K562 (cell line): Measurements from ENCODE around the gene CCDC178. TPM values are rescaled to one million over a fixed set of nuclear protein-coding genes. Genes with fewer than 3 reads are reported as not detected.

Experiments
- ATAC-seq: fragments of 200-7000 bp; cut with Tn5 transposase; 3 replicates; pipeline ENCODE4 v1.9.1; 2020; ENCODE audit warnings: moderate library complexity
- BruUV-seq: library from RNA; stranded (reverse); fragments of 400-500 nt; replicated peaks from 2 replicates; lab custom pipeline; 2021; lab: Mats Ljungman, UMichigan
- CTCF ChIA-PET: fragments of 300-600 bp; formaldehyde crosslinking; extraction: SDS; loops from one replicate; lab custom pipeline; 2021; ENCODE audit warnings: low intra/inter-chr PET ratio; lab: Yijun Ruan, JAX
- POLR2A ChIA-PET: fragments of 300-600, 350-650 bp; sonication (Branson Sonifier 250); formaldehyde crosslinking; extraction: SDS; loops from one replicate; lab custom pipeline; 2021; ENCODE audit warnings: antibody characterized with exemption, inconsistent platforms; lab: Yijun Ruan, JAX
- DNase-seq, 4 experiments: peaks; one replicate each; pipeline versions ENCODE4 v3.0.0 to v3.0.0-alpha.2; 2011 to 2018; ENCODE audit warnings: low spot score in 3 of 4, mixed read lengths in 3 of 4; ENCODE audit errors: extremely low read depth in 1 of 4
- FAIRE-seq: peaks from 2 replicates; lab custom pipeline; 2011; peaks lifted over from hg19 to GRCh38; lab: Jason Lieb, UNC
- H2AFZ ChIP-seq: 2 replicates; pipeline ENCODE4 v1.6.0; 2011; ENCODE audit warnings: low read depth, low read length, control low read depth, inconsistent platforms
- H3K27ac ChIP-seq: fragments of 200-600 bp; 3 replicates; pipeline ENCODE4 v1.8.0; 2011; ENCODE audit warnings: low read depth, mild to moderate bottlenecking, control low read depth, inconsistent platforms, low read length, moderate library complexity, mixed read lengths; ENCODE audit errors: extremely low read depth
- H3K27me3 ChIP-seq, 2 experiments: fragments of 300-600 bp in 1 of 2; 2 replicates in 1 of 2; 3 replicates in 1 of 2; pipeline versions ENCODE4 v1.6.0 to v1.8.0; 2011; ENCODE audit warnings: inconsistent platforms in 2 of 2, low read length in 2 of 2, mild to moderate bottlenecking in 1 of 2, mixed read lengths in 1 of 2, moderate library complexity in 1 of 2; ENCODE audit not compliant: control insufficient read depth in 2 of 2, insufficient read depth in 2 of 2
- H3K36me3 ChIP-seq: fragments of 300-600 bp; 3 replicates; pipeline ENCODE4 v1.8.0; 2011; ENCODE audit warnings: mild to moderate bottlenecking, low read length, inconsistent platforms; ENCODE audit not compliant: control insufficient read depth, insufficient read depth
- H3K4me1 ChIP-seq, 2 experiments: fragments of 200-600 bp in 1 of 2; replicated peaks in 1 of 2; 2 replicates in 1 of 2; 3 replicates in 1 of 2; pipeline versions ENCODE4 v1.5.1 to v1.8.0; 2011; ENCODE audit warnings: inconsistent platforms in 2 of 2, low read length in 2 of 2, mild to moderate bottlenecking in 1 of 2, mixed read lengths in 1 of 2, moderate library complexity in 1 of 2; ENCODE audit not compliant: control insufficient read depth in 2 of 2, insufficient read depth in 2 of 2
- H3K4me2 ChIP-seq: 2 replicates; pipeline ENCODE4 v1.6.1; 2011; ENCODE audit warnings: low read length, control low read depth, inconsistent platforms, mixed read lengths; ENCODE audit not compliant: insufficient read depth
- H3K4me3 ChIP-seq: fragments of 200-600 bp; sonication (generic), shearing (Covaris generic); 2 replicates; pipeline ENCODE4 v1.5.1; 2016; ENCODE audit warnings: control low read depth, inconsistent platforms
- H3K79me2 ChIP-seq: fragments of 200-600 bp; 3 replicates; pipeline ENCODE4 v1.8.0; 2011; ENCODE audit warnings: low read length, inconsistent platforms; ENCODE audit not compliant: control insufficient read depth, insufficient read depth
- H3K9ac ChIP-seq, 2 experiments: 2 replicates each; pipeline versions ENCODE4 v1.6.0 to v1.6.1; 2011; ENCODE audit warnings: low read depth in 2 of 2, low read length in 2 of 2, control low read depth in 1 of 2, inconsistent platforms in 1 of 2, mild to moderate bottlenecking in 1 of 2, mixed read lengths in 1 of 2; ENCODE audit not compliant: insufficient read depth in 1 of 2
- H3K9me1 ChIP-seq: one replicate; pipeline ENCODE4 v1.6.0; 2011; ENCODE audit warnings: inconsistent platforms, mild to moderate bottlenecking, low read length, moderate library complexity; ENCODE audit not compliant: control insufficient read depth, insufficient read depth
- H3K9me3 ChIP-seq: replicated peaks from 2 replicates; pipeline ENCODE4 v1.5.1; 2011; ENCODE audit warnings: low read depth, low read length, inconsistent platforms; ENCODE audit not compliant: control insufficient read depth, insufficient read depth
- H4K20me1 ChIP-seq: replicated peaks from 2 replicates; pipeline ENCODE4 v1.6.1; 2011; ENCODE audit warnings: low read length, inconsistent platforms, mixed read lengths; ENCODE audit not compliant: control insufficient read depth, insufficient read depth
- ARID4B ChIP-seq: sonication (generic); formaldehyde crosslinking; IDR thresholded peaks from 2 replicates; pipeline ENCODE4 v1.8.0; 2022; ENCODE audit warnings: mild to moderate bottlenecking, missing genetic modification reagents
- C11orf30 ChIP-seq: fragments of 450-650 bp; IDR thresholded peaks from 2 replicates; pipeline ENCODE4 v1.6.1; 2016; ENCODE audit warnings: low read depth, mild to moderate bottlenecking
- MAFF ChIP-seq: IDR thresholded peaks from 2 replicates; pipeline ENCODE4 v1.6.1; 2012; ENCODE audit warnings: low read length, improper control_type of control experiment
- MAFG ChIP-seq: fragments of 450-650 bp; conservative IDR thresholded peaks from 2 replicates; pipeline ENCODE4 v1.6.1; 2016; ENCODE audit warnings: missing genetic modification characterization, missing compliant biosample characterization
- MAFK ChIP-seq: IDR thresholded peaks from 2 replicates; pipeline ENCODE4 v1.6.1; 2011; ENCODE audit warnings: low read length, improper control_type of control experiment
- SAFB ChIP-seq: fragments of 200-400 bp; formaldehyde crosslinking; IDR thresholded peaks from 2 replicates; pipeline ENCODE4 v1.6.1; 2017; ENCODE audit warnings: low read depth, low read length, borderline replicate concordance
- SMC3 ChIP-seq: conservative IDR thresholded peaks from 2 replicates; pipeline ENCODE4 v1.6.1; 2011; ENCODE audit warnings: low read depth, low read length, improper control_type of control experiment; ENCODE audit not compliant: insufficient read depth
- ZNF282 ChIP-seq: sonication (generic); formaldehyde crosslinking; IDR thresholded peaks from 2 replicates; pipeline ENCODE4 v1.8.1; 2023; ENCODE audit warnings: missing genetic modification reagents
- ZNF316 ChIP-seq: fragments of 450-650 bp; IDR thresholded peaks from 2 replicates; pipeline ENCODE4 v1.6.1; 2016
- ZNF740 ChIP-seq, 3 experiments: fragments of 200-800 bp in 1 of 3; sonication (Bioruptor generic) in 1 of 3; sonication (generic) in 1 of 3; formaldehyde crosslinking in 1 of 3; IDR thresholded peaks; 2 replicates each; pipeline versions ENCODE4 v1.6.1 to v1.8.0; 2016 to 2022; ENCODE audit warnings: mild to moderate bottlenecking in 2 of 3, missing compliant biosample characterization in 2 of 3, missing genetic modification characterization in 2 of 3, missing genetic modification reagents in 1 of 3
- WGBS: fragments of 100-300 bp; shearing (Covaris generic); methylation state at CpG from one replicate; pipeline ENCODE4 v1.1.6; 2016; ENCODE audit warnings: low coverage, mixed read lengths; ENCODE audit not compliant: insufficient coverage; ENCODE audit errors: missing lambda C conversion rate; 5-methylcytosine and 5-hydroxymethylcytosine counted together
- in situ Hi-C: fragments of 300-500 bp; cut with MboI; formaldehyde crosslinking; loops from 4 replicates; pipeline ENCODE4 v1.15.0; 2018; ENCODE audit warnings: inconsistent platforms, mixed read lengths
- intact Hi-C: fragments of 100-400 bp; cut with micrococcal nuclease; formaldehyde crosslinking; loops from 2 replicates; pipeline ENCODE4 v1.14.2; 2022
- polyA plus RNA-seq, 8 experiments: library from polyadenylated mRNA; depleted of rRNA in 4 of 8; stranded (reverse) in 5 of 8; unstranded in 3 of 8; fragments of >200 nt; fragmentation: Nextera tagmentation in 2 of 8; fragmentation: Illumina TruSeq in 1 of 8; extraction: Ambion mirVana in 2 of 8; extraction: Trizol in 1 of 8; gene quantifications; 2 replicates each; pipeline versions ENCODE4 v1.2.1 to v1.2.3, GENCODE V29; 2011 to 2014; ENCODE audit warnings: inconsistent platforms in 1 of 8, missing spikeins in 1 of 8
- total RNA-seq, 7 experiments: library from RNA; depleted of rRNA in 6 of 7; stranded (reverse); fragments of >200 nt in 6 of 7; fragmentation: Illumina TruSeq in 2 of 7; extraction: Trizol in 2 of 7; gene quantifications; 2 replicates each; pipeline versions ENCODE4 v1.2.1 to v1.2.3, GENCODE V29; 2011 to 2021; ENCODE audit warnings: low replicate concordance in 1 of 7

Gene CCDC178
- total and polyA plus RNA-seq, 9 of the 15 experiments (the other 6 are each of a cell fraction or from before 2014, with no cell fraction given) = 0.12 to 0.47 (median 0.15) TPM; not detected in 6

GRCh38 chr18:33156906-33157470 lies 283.5 kb downstream of the CCDC178 start (continued):
- no peak for TF ChIP-seq SMC3

GRCh38 chr18:33154049-33154448 lies 286.5 kb downstream of the CCDC178 start:
- DNase-seq = no peak
- Histone ChIP-seq H3K27me3 (no peaks in the 10 kb centered on the region), H4K20me1 (no peaks in the 10 kb centered on the region), H3K36me3 (no peaks in the 10 kb centered on the region), H3K4me2 (no peak overlapping the region), H3K9me3 (no peaks in the 10 kb centered on the region), H3K4me1 (no peaks in the 10 kb centered on the region), H2AFZ (no peak overlapping the region), H3K9me1 (no peaks in the 10 kb centered on the region)
- FAIRE-seq = no peak
- CTCF ChIA-PET = no interaction called here
- no TSS peak for BruUV-seq
- 0% methylated on average over 2 of the region's 2 CpGs for whole genome bisulfite sequencing
- POLR2A ChIA-PET = no interaction called here
- intact Hi-C loops = no loop called here
- TF ChIP-seq MAFK (peak; percentile 47; the same call in 1 of the 2 replicates), ZNF740 (CRISPR knock-in tag; IDR thresholded peaks at IDR 0.05) (no peak), ZNF740 (tag; IDR thresholded peaks at IDR 0.05) (no peak), ARID4B (CRISPR knock-in tag) (no peak), MAFG (tag) (peak; percentile 50), ZNF316 (peak; percentile 40; the same call in 1 of the 2 replicates), ZNF282 (CRISPR knock-in tag) (no peak), C11orf30 (peak; percentile 43; the same call in 1 of the 2 replicates), SAFB (no peak), MAFF (peak; percentile 62)
- TF ChIP-seq, all 486 proteins: peak for 5
- ATAC-seq = no peak
- Histone ChIP-seq H3K79me2 (no peaks in the 10 kb centered on the region), H3K4me3 (no peak overlapping the region), H3K9ac (no peak overlapping the region), H3K27ac (no peak overlapping the region)
- in situ Hi-C loops = no loop called here
